COLO668 (cell line): ENCODE data around the gene SMLR1.
"Not testable (repeated sequence)": the region's sequence is repeated elsewhere in the genome, so short reads cannot be mapped to it uniquely, and the experiment has no call there.

Experiments used
- DNase-seq: peaks from one replicate; lab custom pipeline; 2025; ENCODE audit not compliant: unreplicated experiment; lab: John Stamatoyannopoulos, UW

The SMLR1 gene

GRCh38 chr6:130827247-130828149 lies at the start of gene SMLR1:
Gene SMLR1 (plus strand): TSS chr6:130827406. CDS start chr6:130827414, 8 bp downstream.
- DNase-seq, result no peak

GRCh38 chr6:130778946-130779657 lies 48.1 kb upstream of the SMLR1 start:
- DNase-seq, result no peak

- no peak for DNase-seq
Measured at GRCh38 chr6:130779658-130780033, 47.6 kb upstream of the SMLR1 start.

- no peak for DNase-seq
Measured at GRCh38 chr6:130780122-130780521, 47.1 kb upstream of the SMLR1 start.

- no peak for DNase-seq
Measured at GRCh38 chr6:130781557-130781956, 45.6 kb upstream of the SMLR1 start.

- no peak for DNase-seq
Measured at GRCh38 chr6:130783416-130784107, 43.6 kb upstream of the SMLR1 start.

GRCh38 chr6:130787726-130788500 lies 39.3 kb upstream of the SMLR1 start:
- DNase-seq, result no peak

- DNase-seq, result no peak
Measured at GRCh38 chr6:130788954-130789353, 38.3 kb upstream of the SMLR1 start.

- DNase-seq, result no peak
Measured at GRCh38 chr6:130794010-130794697, 33.1 kb upstream of the SMLR1 start.

GRCh38 chr6:130794738-130795137 lies 32.5 kb upstream of the SMLR1 start:
- no peak for DNase-seq

- DNase-seq, result no peak
Measured at GRCh38 chr6:130796313-130796905, 30.8 kb upstream of the SMLR1 start.

GRCh38 chr6:130797061-130797460 lies 30.1 kb upstream of the SMLR1 start:
- no peak for DNase-seq

- not testable (repeated sequence) for DNase-seq
Measured at GRCh38 chr6:130801368-130801767, 25.8 kb upstream of the SMLR1 start.

GRCh38 chr6:130810307-130811030 lies 16.7 kb upstream of the SMLR1 start:
- DNase-seq, result no peak

GRCh38 chr6:130811932-130812331 lies 15.3 kb upstream of the SMLR1 start:
- no peak for DNase-seq

GRCh38 chr6:130814506-130814905 lies 12.7 kb upstream of the SMLR1 start:
- no peak for DNase-seq

- DNase-seq, result no peak
Measured at GRCh38 chr6:130815200-130816071, 11.8 kb upstream of the SMLR1 start.

GRCh38 chr6:130822736-130823135 lies 4.5 kb upstream of the SMLR1 start:
- DNase-seq, result no peak
